Brain microvascular endothelial cell (primary cell): ENCODE measurements around the gene TBC1D7.

Experiments used
- DNase-seq: peaks from one replicate; pipeline ENCODE4 v3.0.0-alpha.2; 2020
- H3K27ac ChIP-seq: fragments of 250-450 bp; sonication (Bioruptor Pico); 2 replicates; pipeline ENCODE4 v1.5.1; 2020; ENCODE audit warnings: mild to moderate bottlenecking, moderate library complexity
- H3K27me3 ChIP-seq: fragments of 250-450 bp; sonication (Bioruptor Pico); replicated peaks from 2 replicates; pipeline ENCODE4 v1.5.1; 2020; ENCODE audit warnings: mild to moderate bottlenecking
- H3K36me3 ChIP-seq: fragments of 250-450 bp; sonication (Bioruptor Pico); replicated peaks from 2 replicates; pipeline ENCODE4 v1.5.1; 2020; ENCODE audit warnings: mild to moderate bottlenecking
- H3K4me3 ChIP-seq: 2 replicates; pipeline ENCODE4 v1.5.1; 2011; ENCODE audit warnings: low read depth, mild to moderate bottlenecking, control low read depth, low read length, moderate library complexity
- in situ Hi-C: cut with HindIII; loops from 2 replicates; pipeline ENCODE4 v1.10.0; 2017; ENCODE audit warnings: low sequenced_read_pairs, low pct_ligation_motif_present
- TF ChIP-seq, protein P1 (sequence below): IDR thresholded peaks from 2 replicates; pipeline ENCODE4 v1.5.1; 2011; ENCODE audit warnings: low read depth, mild to moderate bottlenecking, moderate library complexity, low read length, control low read depth, inconsistent platforms; ENCODE audit errors: missing control alignments

The TBC1D7 gene

DNA sequence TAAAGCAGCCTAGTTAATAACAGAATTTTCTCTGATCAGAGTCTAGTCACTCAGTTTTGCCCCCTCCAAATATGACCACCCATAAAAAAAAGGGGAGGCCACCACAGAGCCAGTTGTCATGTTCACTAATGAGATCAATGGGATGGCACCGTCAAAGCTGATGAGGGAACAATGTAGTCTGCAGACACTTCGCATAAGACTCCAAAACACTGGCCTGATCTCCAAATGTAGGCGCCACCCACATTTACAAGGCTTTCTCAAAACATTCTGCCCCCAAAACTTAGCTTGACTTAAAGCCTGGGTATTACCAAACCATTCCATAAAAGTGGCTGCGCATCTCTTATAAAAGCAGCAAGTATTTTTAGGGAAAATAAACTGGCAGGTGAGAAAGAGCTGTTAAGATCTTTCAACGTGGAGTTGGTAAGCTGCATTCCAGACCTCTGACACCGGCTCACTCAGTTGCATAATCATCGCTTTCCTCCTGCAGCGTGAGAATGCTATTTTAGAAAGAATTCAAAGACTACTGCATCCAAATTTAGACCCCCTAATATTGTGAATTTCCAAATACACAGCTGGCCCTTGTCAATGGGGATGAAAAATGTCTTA lies 59.3 kb downstream of the TBC1D7 start:
- in situ Hi-C loops, result no loop called here
- no peaks in the 10 kb centered on the region for H3K36me3 ChIP-seq
- H3K4me3 ChIP-seq, result no peak overlapping the region
- no peaks in the 10 kb centered on the region for H3K27me3 ChIP-seq
- TF ChIP-seq, protein P1, sequence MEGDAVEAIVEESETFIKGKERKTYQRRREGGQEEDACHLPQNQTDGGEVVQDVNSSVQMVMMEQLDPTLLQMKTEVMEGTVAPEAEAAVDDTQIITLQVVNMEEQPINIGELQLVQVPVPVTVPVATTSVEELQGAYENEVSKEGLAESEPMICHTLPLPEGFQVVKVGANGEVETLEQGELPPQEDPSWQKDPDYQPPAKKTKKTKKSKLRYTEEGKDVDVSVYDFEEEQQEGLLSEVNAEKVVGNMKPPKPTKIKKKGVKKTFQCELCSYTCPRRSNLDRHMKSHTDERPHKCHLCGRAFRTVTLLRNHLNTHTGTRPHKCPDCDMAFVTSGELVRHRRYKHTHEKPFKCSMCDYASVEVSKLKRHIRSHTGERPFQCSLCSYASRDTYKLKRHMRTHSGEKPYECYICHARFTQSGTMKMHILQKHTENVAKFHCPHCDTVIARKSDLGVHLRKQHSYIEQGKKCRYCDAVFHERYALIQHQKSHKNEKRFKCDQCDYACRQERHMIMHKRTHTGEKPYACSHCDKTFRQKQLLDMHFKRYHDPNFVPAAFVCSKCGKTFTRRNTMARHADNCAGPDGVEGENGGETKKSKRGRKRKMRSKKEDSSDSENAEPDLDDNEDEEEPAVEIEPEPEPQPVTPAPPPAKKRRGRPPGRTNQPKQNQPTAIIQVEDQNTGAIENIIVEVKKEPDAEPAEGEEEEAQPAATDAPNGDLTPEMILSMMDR, result no peak
- peak; percentile 40 for DNase-seq
- no peak overlapping the region for H3K27ac ChIP-seq

DNA sequence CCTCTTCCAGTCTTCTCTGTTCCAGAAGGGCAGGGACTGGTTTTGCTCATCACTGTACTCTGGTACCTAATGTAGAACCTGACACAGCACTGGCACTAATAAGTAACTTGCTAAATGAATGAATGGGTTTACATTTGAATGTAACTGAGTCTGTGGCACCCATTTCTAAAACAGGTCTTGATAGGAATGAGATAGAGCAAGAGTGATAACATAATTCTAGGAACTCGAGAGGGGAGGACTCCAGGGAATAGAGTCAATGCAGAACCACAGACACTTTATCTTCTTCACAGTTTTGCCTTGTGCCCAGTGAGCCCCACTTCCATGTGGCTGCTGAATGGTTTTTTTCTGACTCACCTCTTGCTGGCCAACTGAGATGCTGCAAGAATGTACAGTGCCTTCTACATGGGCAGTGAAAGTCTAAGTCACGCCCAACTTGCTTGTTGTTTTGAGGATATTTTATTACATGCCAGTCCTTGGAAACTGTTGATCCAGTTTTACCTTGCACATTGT lies 61.1 kb downstream of the TBC1D7 start:
- Histone ChIP-seq H3K36me3 (no peaks in the 10 kb centered on the region), H3K4me3 (no peak overlapping the region), H3K27ac (no peak overlapping the region), H3K27me3 (no peaks in the 10 kb centered on the region)
- TF ChIP-seq, protein P1, result no peak
- DNase-seq, result peak; percentile 1
- in situ Hi-C loops, result no loop called here

DNA sequence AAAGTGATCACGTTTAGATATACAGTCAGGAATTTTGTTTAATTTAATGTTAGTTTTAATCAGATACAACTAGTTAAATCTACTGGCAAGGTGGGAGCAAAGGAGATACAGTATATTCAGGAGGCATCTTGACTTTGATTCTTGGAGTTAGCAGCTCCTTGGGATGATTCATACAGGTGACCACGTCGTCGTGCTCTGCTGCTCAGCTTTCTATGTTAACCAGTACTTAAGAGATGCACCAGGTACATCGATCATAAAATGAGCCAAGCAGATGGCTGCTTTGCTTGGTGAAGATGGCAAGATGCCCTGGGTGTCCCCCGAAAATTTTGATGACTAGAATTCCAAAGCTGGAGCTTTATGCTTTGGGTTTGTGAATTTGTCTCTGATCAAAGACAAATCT lies 64.7 kb downstream of the TBC1D7 start:
- TF ChIP-seq, protein P1, result no peak
- H3K36me3 ChIP-seq, result no peaks in the 10 kb centered on the region
- H3K27me3 ChIP-seq, result no peaks in the 10 kb centered on the region
- no peak overlapping the region for H3K4me3 ChIP-seq
- in situ Hi-C loops, result no loop called here
- no peak overlapping the region for H3K27ac ChIP-seq
- DNase-seq, result no peak

DNA sequence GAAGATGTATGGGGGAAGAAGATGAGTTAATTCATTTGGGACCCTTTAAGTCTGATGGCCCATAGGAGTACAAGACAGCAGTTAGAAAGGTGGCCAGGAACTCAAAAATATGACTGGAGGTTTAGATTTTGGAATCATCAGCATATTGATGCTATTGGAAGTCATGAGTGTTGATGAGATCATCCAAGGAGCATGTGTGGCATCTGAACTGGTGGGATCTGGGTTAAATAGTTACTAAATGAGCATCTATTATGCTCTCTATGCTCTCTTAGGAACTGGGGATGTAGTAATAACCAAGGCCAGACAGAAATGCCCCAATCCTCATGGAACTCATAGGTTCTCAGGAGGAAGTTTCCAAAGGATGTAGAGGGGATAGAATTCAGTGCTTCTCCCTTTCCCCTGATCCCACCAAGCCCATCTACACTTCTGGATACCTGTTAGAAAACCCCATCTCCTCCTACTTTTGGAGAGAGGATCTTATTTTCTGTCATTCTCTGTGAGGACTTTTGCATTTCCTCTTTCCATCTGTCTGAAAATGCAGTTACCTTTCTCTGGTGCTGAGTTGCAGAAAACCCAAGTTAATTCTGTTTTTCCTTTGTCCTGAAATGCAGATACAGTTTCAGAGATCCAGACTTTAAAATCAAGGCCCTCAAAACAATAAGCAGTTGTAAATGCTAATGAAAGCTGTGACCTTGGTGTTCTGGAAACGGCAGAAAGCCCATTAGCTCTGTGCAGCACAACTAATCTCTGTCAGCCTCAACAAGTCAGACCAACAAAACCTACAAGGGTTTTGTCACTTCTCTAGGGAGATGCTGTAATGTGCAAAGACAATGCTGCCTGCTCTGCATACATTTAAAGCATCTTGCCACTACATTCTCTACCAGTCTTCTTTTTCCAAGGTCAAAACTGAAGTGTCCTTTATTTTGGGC lies 65.8 kb downstream of the TBC1D7 start:
- Histone ChIP-seq H3K36me3 (no peaks in the 10 kb centered on the region), H3K4me3 (no peak overlapping the region), H3K27me3 (no peaks in the 10 kb centered on the region), H3K27ac (no peak overlapping the region)
- in situ Hi-C loops, result no loop called here
- no peak for DNase-seq
- TF ChIP-seq, protein P1, result no peak

DNA sequence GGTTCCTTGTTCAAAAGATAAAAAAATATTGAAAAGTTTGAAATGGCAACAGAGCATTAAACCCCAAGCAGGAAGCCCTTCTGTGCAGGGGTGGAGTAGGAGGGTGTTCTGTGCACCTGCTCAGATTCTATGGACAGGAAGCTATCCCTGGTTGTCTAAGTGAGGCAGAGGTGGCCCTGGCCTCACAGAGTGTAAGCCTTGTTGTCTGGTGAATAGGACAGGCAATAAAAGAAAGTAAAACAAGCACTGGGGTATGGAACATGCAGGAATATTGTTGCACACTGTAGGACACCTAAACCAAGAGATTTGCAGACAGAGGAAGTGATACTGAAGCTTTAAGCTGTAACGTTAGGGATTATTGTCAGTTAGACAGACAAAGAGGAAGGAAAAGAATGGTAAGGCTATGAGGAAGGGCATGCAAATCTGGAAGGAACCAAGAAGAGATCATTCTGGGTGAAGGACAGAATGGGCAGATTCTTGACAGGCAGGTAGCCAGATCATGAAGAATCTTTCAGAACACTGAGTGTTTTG lies 66.8 kb downstream of the TBC1D7 start:
- DNase-seq, result no peak
- TF ChIP-seq, protein P1, result no peak
- Histone ChIP-seq H3K4me3 (no peak overlapping the region), H3K27ac (no peak overlapping the region), H3K27me3 (no peaks in the 10 kb centered on the region), H3K36me3 (no peaks in the 10 kb centered on the region)
- in situ Hi-C loops, result no loop called here
